NCI-H748 treated with DMSO at 0.1 percent for 48 hours (cell line): ENCODE measurements around the gene HIP1.
"Not testable (repeated sequence)": the region's sequence is repeated elsewhere in the genome, so short reads cannot be mapped to it uniquely, and the experiment has no call there.

Experiments
- DNase-seq: peaks from one replicate; lab custom pipeline; 2025; lab: John Stamatoyannopoulos, UW

HIP1 gene

GRCh38 chr7:75712517-75713361 lies 26.0 kb downstream of the HIP1 start:
- DNase-seq = no peak

GRCh38 chr7:75711656-75712514 lies 26.9 kb downstream of the HIP1 start:
- DNase-seq = no peak

GRCh38 chr7:75711076-75711475 lies 27.7 kb downstream of the HIP1 start:
- no peak for DNase-seq

- DNase-seq = no peak
These were observed 33.8 kb downstream of the HIP1 start for GRCh38 chr7:75704928-75705327.

DNA sequence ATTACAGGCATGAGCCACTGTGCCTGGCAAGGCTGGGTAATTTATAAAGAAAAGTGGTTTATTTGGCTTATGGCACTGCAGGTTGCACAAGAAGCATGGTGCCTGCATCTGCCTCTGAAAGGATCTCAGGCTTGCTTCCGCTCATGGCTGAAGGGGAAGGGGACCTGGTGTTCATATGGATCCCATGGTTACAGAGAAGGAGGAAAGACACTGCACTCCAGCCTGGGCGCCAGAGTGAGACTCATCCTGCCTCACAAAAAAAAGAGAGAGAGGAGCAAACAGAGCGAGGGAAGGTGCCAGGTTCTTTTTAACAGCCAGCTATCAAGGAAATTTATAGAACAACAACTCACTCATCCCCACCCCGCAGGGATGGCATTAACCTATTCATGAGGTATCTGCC lies 36.2 kb downstream of the HIP1 start:
- DNase-seq = no peak

- DNase-seq = no peak
These were observed 38.7 kb downstream of the HIP1 start for GRCh38 chr7:75699993-75700392.

- DNase-seq = no peak
These were observed 40.4 kb downstream of the HIP1 start for GRCh38 chr7:75698358-75698757.

GRCh38 chr7:75696263-75697037 lies 42.3 kb downstream of the HIP1 start:
- no peak for DNase-seq

GRCh38 chr7:75694638-75695399 lies 43.9 kb downstream of the HIP1 start:
- DNase-seq = no peak

DNA sequence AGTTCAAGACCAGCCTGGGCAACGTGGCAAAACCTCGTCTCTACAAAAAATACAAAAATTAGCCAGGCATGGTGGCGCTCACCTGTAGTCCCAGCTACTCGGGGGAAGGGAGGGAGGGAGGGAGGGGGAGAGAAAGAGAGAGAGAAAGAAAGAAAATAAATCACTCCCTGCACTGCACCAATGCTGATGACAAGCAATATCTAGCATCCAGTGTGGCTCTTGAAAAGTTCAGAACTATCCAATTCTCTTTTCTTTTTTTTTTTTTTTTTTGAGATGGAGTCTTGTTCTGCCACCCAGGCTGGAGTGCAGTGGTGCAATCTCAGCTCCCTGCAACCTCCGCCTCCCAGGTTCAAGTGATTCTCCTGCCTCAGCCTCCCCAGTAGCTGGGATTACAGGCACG lies 45.1 kb downstream of the HIP1 start:
- DNase-seq = not testable (repeated sequence)

GRCh38 chr7:75691793-75692543 lies 46.8 kb downstream of the HIP1 start:
- no peak for DNase-seq

DNA sequence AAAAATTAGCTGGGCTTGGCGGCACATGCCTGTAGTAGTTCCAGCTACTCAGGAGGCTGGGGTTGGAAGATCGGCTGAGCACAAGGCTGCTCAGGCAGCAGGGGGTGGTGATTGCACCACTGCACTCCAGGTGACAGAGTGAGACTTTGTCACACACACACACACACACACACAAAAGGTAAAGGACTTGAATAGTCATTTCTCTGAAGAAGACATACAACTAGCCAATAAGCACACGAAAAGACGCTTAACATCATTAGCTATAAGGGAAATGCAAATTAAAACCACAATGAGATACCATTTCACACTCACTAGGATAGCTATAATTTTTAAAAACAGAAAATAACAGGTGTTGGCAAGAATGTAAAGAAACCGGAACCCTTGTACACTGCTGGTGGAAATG lies 48.6 kb downstream of the HIP1 start:
- no peak for DNase-seq

- DNase-seq = no peak
These were observed 49.3 kb downstream of the HIP1 start for GRCh38 chr7:75689246-75690099.

DNA sequence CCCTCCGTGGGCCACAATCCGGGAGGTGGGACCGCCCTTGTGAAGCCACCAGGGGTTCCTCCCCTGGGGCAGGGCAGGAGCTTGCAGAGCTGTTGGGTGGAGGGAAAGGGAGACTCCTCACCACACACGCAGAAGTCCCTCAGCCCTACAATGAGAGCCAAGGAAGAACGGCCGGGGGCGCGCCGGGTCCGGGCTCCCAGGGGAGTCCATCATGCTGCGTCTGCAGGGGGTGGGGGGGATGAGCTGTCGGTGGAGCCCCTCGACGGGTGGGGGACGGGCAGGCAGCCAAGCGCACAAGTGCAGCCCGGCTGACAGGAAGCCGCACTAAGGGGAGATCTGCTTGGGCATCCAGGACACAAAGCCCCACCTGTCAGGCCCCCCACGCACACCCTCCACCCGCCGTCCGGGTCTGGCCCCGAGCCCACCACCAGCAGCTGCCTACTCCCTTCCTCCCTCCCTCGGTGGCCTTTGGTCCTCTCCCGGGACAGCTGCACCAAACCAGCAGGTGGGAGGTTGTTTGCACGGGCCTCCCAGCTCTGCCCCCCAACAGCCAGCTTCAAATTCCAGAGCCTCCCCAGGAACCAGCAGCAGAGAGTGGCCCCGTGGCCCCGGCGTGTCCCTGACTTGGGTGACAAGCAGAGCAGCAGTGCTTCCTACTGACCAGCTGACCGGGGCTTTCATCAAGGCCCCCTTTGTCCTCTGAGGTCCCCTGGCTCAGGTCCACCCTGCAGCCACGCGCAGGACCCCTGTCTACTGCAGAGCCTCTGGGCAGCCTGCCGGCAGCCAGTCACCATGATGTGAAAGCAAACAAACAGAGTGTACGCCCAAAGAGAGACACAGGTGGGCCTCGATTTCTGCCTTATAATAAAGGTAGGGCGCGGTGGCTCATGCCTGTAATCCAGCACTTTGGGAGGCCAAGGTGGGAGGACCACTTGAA lies 50.3 kb downstream of the HIP1 start:
- DNase-seq = peak; percentile 13

DNA sequence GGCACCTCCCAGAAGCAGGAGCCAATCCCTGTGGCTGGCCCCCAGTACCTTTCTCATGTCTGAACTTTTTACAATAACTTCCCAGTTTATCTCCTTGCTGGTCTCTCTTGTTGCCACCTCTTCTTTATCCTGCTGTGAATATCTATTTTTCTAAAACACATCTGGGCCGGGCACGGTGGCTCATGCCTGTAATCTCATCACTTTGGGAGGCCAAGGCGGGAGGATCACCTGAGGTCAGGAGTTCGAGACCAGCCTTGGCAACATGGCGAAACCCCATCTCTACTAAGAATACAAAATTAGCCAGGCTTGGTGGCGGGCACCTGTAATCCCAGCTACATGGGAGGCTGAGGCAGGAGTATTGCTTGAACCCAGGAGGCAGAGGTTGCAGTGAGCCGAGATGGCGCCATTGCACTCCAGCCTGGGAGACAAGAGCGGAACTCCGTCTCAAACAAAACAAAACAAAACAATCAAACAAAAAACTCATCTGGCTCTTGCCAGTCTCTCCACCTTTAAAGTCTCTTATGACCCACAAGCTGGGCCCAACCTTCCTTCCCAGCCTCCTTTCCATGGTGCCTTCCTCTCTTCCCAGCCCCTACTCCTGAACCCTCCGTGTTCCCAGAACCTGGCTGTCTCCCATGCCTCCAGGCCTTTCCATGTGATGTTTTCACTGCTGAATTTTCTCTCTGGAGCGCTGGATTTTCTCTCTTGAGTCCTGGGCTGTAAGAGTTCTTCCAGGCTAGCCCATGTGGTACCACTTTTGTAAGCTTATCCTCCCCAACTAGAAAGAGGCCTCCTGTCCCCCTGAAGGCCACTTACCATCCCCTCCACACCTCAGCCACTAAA lies 51.3 kb downstream of the HIP1 start:
- DNase-seq = no peak

- no peak for DNase-seq
These were observed 52.2 kb downstream of the HIP1 start for GRCh38 chr7:75686551-75686950.

DNA sequence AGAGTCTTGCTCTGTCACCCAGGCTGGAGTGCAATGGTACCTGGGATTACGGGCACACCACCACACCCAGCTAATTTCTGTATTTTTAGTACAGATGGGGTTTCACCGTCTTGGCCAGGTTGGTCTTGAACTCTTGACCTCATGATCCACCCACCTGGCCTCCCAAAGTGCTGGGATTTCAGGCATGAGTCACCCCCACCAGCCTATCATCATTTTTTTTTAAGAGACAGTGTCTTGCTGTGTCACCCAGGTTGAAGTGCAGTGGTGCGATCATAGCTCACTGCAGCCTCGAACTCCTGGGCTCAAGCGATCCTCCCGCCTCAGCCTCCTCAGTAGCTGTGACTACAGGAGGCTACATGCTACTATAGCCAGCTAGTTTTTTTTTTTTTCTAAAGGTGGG lies 56.7 kb downstream of the HIP1 start:
- DNase-seq = not testable (repeated sequence)

DNA sequence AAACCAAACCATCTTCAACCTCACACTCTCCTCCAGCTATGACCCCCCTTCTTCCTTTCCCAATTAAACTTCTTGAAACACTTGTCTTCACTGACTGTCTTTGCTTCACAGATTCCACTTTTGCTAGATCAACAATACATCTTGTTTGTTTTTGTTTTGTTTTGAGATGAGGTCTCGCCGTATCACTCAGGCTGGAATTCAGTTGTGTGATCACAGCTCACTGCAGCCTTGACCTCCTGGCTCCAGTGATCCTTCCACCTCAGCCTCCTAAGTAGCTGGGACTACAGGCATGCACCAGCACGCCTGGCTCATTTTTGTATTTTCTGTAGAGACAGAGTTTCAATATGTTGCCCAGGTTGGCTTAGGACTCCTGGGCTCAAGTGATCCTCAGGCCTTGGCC lies 59.7 kb downstream of the HIP1 start:
- DNase-seq = no peak
